Ovary (tissue), 9 donors: ENCODE data around the gene GULP1. TPM values are rescaled to one million over a fixed set of nuclear protein-coding genes. Genes with fewer than 3 reads are reported as not detected.

ENCODE experiments used
- DNase-seq, 5 donors: peaks; one replicate each; pipeline ENCODE4 v3.0.0-alpha.2; 2019 to 2020
- H3K27ac ChIP-seq, 2 donors: fragments of 200-600 bp; one replicate each; pipeline versions ENCODE4 v1.5.1 to v1.8.0; 2019 to 2022
- H3K27me3 ChIP-seq: fragments of 200-600 bp; one replicate; pipeline ENCODE4 v1.8.0; 2022
- H3K36me3 ChIP-seq: fragments of 200-600 bp; sonication (generic); one replicate; pipeline ENCODE4 v1.5.1; 2019
- H3K4me1 ChIP-seq: one replicate; pipeline ENCODE4 v1.8.1; 2013; ENCODE audit warnings: mild to moderate bottlenecking, moderate library complexity; ENCODE audit not compliant: insufficient read depth
- H3K4me3 ChIP-seq: fragments of 200-600 bp; sonication (generic); one replicate; pipeline ENCODE4 v1.5.1; 2017
- H3K9me3 ChIP-seq, 2 donors: fragments of 200-600 bp in 1 of 2; sonication (generic) in 1 of 2; one replicate each; pipeline versions ENCODE4 v1.5.1 to v1.8.1; 2013 to 2019; ENCODE audit warnings: mild to moderate bottlenecking in 1 of 2, moderate library complexity in 1 of 2
- EP300 ChIP-seq: sonication (generic); formaldehyde crosslinking; IDR thresholded peaks from one replicate; pipeline ENCODE4 v1.6.1; 2017; ENCODE audit warnings: antibody characterized with exemption
- POLR2A ChIP-seq: fragments of 450-650 bp; IDR thresholded peaks from one replicate; pipeline ENCODE4 v1.6.1; 2017; ENCODE audit warnings: antibody characterized with exemption, mild to moderate bottlenecking, moderate library complexity
- WGBS, 3 donors: extraction: QIAGEN DNeasy Blood & Tissue Kit in 1 of 3; methylation state at CpG; one replicate each; pipeline versions ENCODE4 v1.1.5 to v1.1.7; 2013 to 2017; 5-methylcytosine and 5-hydroxymethylcytosine counted together
- intact Hi-C, 4 donors: fragments of 100-400 bp; cut with DNase I; formaldehyde crosslinking; loops; one replicate each; pipeline versions ENCODE4 v1.11.0 to v1.15.1; 2022 to 2023
- polyA plus RNA-seq, 2 donors: library from polyadenylated mRNA; stranded (reverse); fragments of 200-250 nt in 1 of 2; fragments of 350-450 nt in 1 of 2; fragmentation: Illumina TruSeq in 1 of 2; extraction: RNeasy Lipid Tissue Mini Kit (QIAGEN cat#74804) in 1 of 2; gene quantifications; one replicate each; pipeline ENCODE4 v1.2.3, GENCODE V29; 2013 to 2014
- total RNA-seq, 7 donors: library from RNA; depleted of rRNA in 2 of 7; stranded (reverse); fragments of >200 nt in 2 of 7; fragmentation: NEBNext Ultra II Directional in 3 of 7; extraction: Animal tissue kit (Norgen Biotek cat#: 25700) in 3 of 7; gene quantifications; one replicate each; pipeline versions ENCODE4 v1.1.0 to v1.2.4, GENCODE V29; 2016 to 2023
- TF ChIP-seq, protein P1 (sequence below), 3 donors: fragments of 450-650 bp in 2 of 3; fragments of 200-600 bp in 1 of 3; IDR thresholded peaks; one replicate each; pipeline versions ENCODE4 v1.5.1 to v1.8.0; 2016 to 2022; ENCODE audit warnings: antibody characterized with exemption in 3 of 3, mild to moderate bottlenecking in 1 of 3
- donor health status: DM: no; HTN: no; CAD: no; lungs with moderate emphysema.
- donor health status: DM: no; HTN: no; CAD: no.
- donor health status: Bipolar disorder and iron deficiency.
- donor health status: DM: yes; HTN: yes; CAD: no.
- donor health status: DM: no; HTN: no; CAD: no.
- donor health status: DM: yes; HTN: yes; CAD: no.

The GULP1 gene
- total and polyA plus RNA-seq, 9 donors, result 22.3 to 57.7 (median 42.9) TPM

DNA sequence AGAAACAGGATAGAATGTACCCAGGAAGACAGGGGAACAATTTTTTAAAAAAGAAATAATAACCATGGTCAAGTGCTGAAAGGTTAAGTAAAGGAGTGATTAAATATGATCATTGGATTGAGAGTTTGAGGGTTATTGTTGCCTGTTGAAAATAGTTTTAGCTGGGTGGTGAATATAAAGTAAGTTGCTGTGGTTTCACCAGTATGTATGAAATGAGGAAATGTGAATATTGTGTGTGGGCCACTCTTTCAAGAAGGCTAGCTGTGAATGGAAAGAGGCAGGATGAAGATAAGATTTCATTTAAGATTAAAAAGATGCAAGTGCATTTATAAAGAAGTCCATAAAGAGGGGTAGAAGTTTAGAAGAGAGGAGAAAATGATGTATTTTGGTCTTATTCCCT, 53.8 kb downstream of the GULP1 start:
- peaks cover 1% of the 10 kb centered on the region for H3K4me1 ChIP-seq
- no peaks in the 10 kb centered on the region for H3K9me3 ChIP-seq
- no peaks in the 10 kb centered on the region for H3K36me3 ChIP-seq
- TF ChIP-seq POLR2A, result no peak
- TF ChIP-seq EP300, result no peak
- TF ChIP-seq, protein P1, sequence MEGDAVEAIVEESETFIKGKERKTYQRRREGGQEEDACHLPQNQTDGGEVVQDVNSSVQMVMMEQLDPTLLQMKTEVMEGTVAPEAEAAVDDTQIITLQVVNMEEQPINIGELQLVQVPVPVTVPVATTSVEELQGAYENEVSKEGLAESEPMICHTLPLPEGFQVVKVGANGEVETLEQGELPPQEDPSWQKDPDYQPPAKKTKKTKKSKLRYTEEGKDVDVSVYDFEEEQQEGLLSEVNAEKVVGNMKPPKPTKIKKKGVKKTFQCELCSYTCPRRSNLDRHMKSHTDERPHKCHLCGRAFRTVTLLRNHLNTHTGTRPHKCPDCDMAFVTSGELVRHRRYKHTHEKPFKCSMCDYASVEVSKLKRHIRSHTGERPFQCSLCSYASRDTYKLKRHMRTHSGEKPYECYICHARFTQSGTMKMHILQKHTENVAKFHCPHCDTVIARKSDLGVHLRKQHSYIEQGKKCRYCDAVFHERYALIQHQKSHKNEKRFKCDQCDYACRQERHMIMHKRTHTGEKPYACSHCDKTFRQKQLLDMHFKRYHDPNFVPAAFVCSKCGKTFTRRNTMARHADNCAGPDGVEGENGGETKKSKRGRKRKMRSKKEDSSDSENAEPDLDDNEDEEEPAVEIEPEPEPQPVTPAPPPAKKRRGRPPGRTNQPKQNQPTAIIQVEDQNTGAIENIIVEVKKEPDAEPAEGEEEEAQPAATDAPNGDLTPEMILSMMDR (IDR thresholded peaks at IDR 0.05), result no peak
- H3K27ac ChIP-seq, result no peak overlapping the region
- no peaks in the 10 kb centered on the region for H3K27me3 ChIP-seq
- H3K4me3 ChIP-seq, result no peak overlapping the region
- DNase-seq, result no peak
- intact Hi-C loops, result no loop called here

DNA sequence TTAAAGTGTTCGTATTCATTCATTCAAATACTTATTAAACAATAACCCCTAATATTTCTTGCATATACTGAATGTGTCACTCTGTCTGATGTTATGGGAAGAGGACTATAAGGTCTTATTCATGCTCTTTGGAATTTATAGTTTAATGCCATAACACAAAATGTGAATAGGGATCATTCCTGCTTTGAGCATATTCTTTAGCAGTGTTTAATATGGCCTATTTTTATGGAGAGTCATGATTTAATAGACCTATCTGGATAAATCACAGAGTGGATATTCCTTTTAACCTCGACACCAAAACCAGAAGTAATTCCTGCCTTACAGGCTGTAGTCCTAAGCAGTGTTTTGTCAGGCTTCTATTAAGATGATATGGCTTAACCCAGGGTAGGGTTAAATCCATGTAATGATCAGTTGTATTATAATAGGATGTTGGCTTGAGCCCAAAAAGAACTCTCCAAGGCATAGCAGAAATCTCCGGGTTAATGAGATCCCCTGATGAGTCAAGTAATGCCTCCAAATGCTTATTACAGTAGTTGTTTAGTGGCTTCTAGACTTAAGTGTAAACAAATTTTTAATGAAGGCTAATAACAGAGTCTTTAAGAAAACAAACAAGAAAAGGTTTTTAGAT, 54.3 kb downstream of the GULP1 start:
- 75 to 87% (median 77%) methylated on average over 3 of the region's 3 CpGs for WGBS, 3 donors
- DNase-seq, result no peak

DNA sequence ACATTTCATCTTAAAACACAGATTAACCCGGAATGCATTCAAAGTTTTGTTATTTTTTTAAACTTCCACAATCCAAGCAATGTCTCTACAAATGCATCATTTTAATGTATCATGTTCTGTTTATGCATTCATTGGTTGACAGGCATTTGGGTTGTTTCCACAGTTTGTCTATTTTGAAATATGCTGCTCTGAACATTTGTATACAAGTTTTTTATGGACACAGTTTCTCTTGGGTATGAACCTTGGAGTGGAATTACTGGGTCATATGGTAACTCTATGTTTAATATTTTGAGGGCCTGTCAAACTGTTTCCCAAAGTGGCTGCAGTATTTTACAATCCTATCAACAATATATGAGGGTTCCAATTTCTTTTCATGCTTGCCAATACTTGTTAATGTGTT, 57.3 kb downstream of the GULP1 start:
- intact Hi-C loops, result no loop called here
- Histone ChIP-seq H3K4me1 (peaks cover 1% of the 10 kb centered on the region), H3K36me3 (no peaks in the 10 kb centered on the region), H3K9me3 (no peaks in the 10 kb centered on the region), H3K27me3 (no peaks in the 10 kb centered on the region), H3K4me3 (no peak overlapping the region), H3K27ac (no peak overlapping the region)
- no peak for DNase-seq
- WGBS, 3 donors, result 88 to 91% (median 89%) methylated on average over 1 of the region's 1 CpG
- TF ChIP-seq POLR2A (no peak), EP300 (no peak)
- TF ChIP-seq, protein P1 (IDR thresholded peaks at IDR 0.05), result no peak

More for the DNA sequence above, 54.3 kb downstream of the GULP1 start:
- no peaks in the 10 kb centered on the region for H3K9me3 ChIP-seq
- peaks cover 1% of the 10 kb centered on the region for H3K4me1 ChIP-seq
- TF ChIP-seq, protein P1 (IDR thresholded peaks at IDR 0.05), result no peak
- no peak for TF ChIP-seq EP300
- no peak for TF ChIP-seq POLR2A
- H3K36me3 ChIP-seq, result no peaks in the 10 kb centered on the region
- intact Hi-C loops, result no loop called here
- H3K27ac ChIP-seq, result no peak overlapping the region
- H3K4me3 ChIP-seq, result no peak overlapping the region
- H3K27me3 ChIP-seq, result no peaks in the 10 kb centered on the region

DNA sequence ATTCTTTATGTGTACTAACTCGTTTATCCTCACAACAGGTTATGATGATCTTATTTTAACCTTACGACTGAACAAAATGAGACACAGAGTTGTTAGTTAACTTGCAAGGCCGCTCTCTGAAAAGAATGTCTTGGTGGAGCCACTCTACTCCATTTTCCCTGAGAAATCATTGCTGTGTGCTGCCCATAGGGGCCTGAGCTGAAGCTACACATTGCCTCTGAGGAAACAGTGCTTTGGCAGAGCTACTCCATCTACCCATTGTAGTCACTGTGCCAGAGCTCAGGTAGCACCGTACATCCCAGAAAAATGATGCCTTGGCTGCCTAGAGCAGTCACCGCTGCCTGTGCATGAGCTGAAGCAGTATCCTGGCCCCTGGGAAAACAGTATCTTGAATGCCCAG, 61.6 kb downstream of the GULP1 start:
- intact Hi-C loops, result no loop called here
- WGBS, 3 donors, result 95 to 98% (median 96%) methylated on average over 5 of the region's 5 CpGs

More for the DNA sequence above, 61.6 kb downstream of the GULP1 start:
- no peak overlapping the region for H3K4me3 ChIP-seq
- no peaks in the 10 kb centered on the region for H3K4me1 ChIP-seq
- TF ChIP-seq POLR2A (no peak), EP300 (no peak)
- TF ChIP-seq, protein P1 (IDR thresholded peaks at IDR 0.05), result no peak
- H3K27ac ChIP-seq, result no peak overlapping the region
- no peaks in the 10 kb centered on the region for H3K36me3 ChIP-seq
- no peaks in the 10 kb centered on the region for H3K27me3 ChIP-seq
- DNase-seq, result no peak
- no peaks in the 10 kb centered on the region for H3K9me3 ChIP-seq
